GM12878 (cell line): ENCODE measurements around the gene ECT2. TPM values are rescaled to one million over a fixed set of nuclear protein-coding genes. Genes with fewer than 3 reads are reported as not detected.

Experiments used
- ATAC-seq: fragments of 200-7000 bp; cut with Tn5 transposase; 3 replicates; pipeline ENCODE4 v1.9.1; 2020; ENCODE audit warnings: mild to moderate bottlenecking, moderate library complexity
- BruUV-seq: library from RNA; stranded (reverse); fragments of 400-500 nt; replicated peaks from 2 replicates; lab custom pipeline; 2021; lab: Mats Ljungman, UMichigan
- CTCF ChIA-PET: fragments of 300-600 bp; sonication (Branson Sonifier 250); formaldehyde crosslinking; extraction: SDS; loops from one replicate; lab custom pipeline; 2021; ENCODE audit warnings: inconsistent platforms; lab: Yijun Ruan, JAX
- POLR2A ChIA-PET: fragments of 350-600 bp; formaldehyde crosslinking; extraction: SDS; loops from one replicate; lab custom pipeline; 2021; ENCODE audit warnings: inconsistent platforms; lab: Charles Lee
- RAD21 ChIA-PET: fragments of 300-600 bp; sonication (Branson Sonifier 250); formaldehyde crosslinking; loops from one replicate; lab custom pipeline; 2023; ENCODE audit warnings: antibody characterized with exemption; ENCODE audit not compliant: unreplicated experiment; lab: Charles Lee
- SMC1A ChIA-PET: fragments of 300-600 bp; sonication (Branson Sonifier 250); formaldehyde crosslinking; loops from one replicate; lab custom pipeline; 2023; ENCODE audit not compliant: unreplicated experiment, uncharacterized antibody; lab: Charles Lee
- DNase-seq: peaks from one replicate; pipeline ENCODE4 v3.0.0-alpha.2; 2011; ENCODE audit warnings: low read depth, low spot score
- FAIRE-seq: peaks from 3 replicates; lab custom pipeline; 2011; peaks lifted over from hg19 to GRCh38; lab: Jason Lieb, UNC
- H2AFZ ChIP-seq: 2 replicates; pipeline ENCODE4 v1.6.0; 2011; ENCODE audit warnings: low read depth, low read length, control low read depth; ENCODE audit not compliant: control insufficient read depth
- H3K27ac ChIP-seq: 2 replicates; pipeline ENCODE4 v1.5.1; 2011; ENCODE audit warnings: control low read depth; ENCODE audit not compliant: control insufficient read depth, insufficient read depth
- H3K27me3 ChIP-seq, 2 experiments: replicated peaks in 1 of 2; 2 replicates each; pipeline versions ENCODE4 v1.6.0 to v1.6.1; 2011; ENCODE audit warnings: low read length in 1 of 2; ENCODE audit not compliant: control insufficient read depth in 2 of 2, insufficient read depth in 2 of 2
- H3K36me3 ChIP-seq, 2 experiments: 2 replicates each; pipeline ENCODE4 v1.5.1; 2011; ENCODE audit warnings: low read length in 1 of 2; ENCODE audit not compliant: control insufficient read depth in 2 of 2, insufficient read depth in 2 of 2
- H3K4me1 ChIP-seq: 2 replicates; pipeline ENCODE4 v1.6.1; 2011; ENCODE audit warnings: mild to moderate bottlenecking, low read length, moderate library complexity, mixed read lengths; ENCODE audit not compliant: control insufficient read depth, insufficient read depth
- H3K4me2 ChIP-seq: 2 replicates; pipeline ENCODE4 v1.6.0; 2011; ENCODE audit warnings: control low read depth; ENCODE audit not compliant: control insufficient read depth, insufficient read depth
- H3K4me3 ChIP-seq: fragments of 200-600 bp; sonication (generic); 2 replicates; pipeline ENCODE4 v1.5.1; 2016
- H3K79me2 ChIP-seq: 2 replicates; pipeline ENCODE4 v1.6.0; 2011; ENCODE audit warnings: low read length; ENCODE audit not compliant: control insufficient read depth, insufficient read depth
- H3K9ac ChIP-seq: 2 replicates; pipeline ENCODE4 v1.8.0; 2011; ENCODE audit warnings: low read length, control low read depth, mixed read lengths; ENCODE audit not compliant: control insufficient read depth, insufficient read depth
- H3K9me3 ChIP-seq: replicated peaks from 3 replicates; pipeline ENCODE4 v1.5.1; 2011; ENCODE audit warnings: mild to moderate bottlenecking, low read length; ENCODE audit not compliant: control insufficient read depth, insufficient read depth
- H4K20me1 ChIP-seq: 2 replicates; pipeline ENCODE4 v1.6.0; 2011; ENCODE audit not compliant: control insufficient read depth, insufficient read depth
- KAT2A ChIP-seq: conservative IDR thresholded peaks from 2 replicates; pipeline ENCODE4 v1.6.1; 2011; ENCODE audit warnings: low read depth, low read length; ENCODE audit not compliant: control insufficient read depth
- SKIL ChIP-seq: fragments of 450-650 bp; IDR thresholded peaks from 2 replicates; pipeline ENCODE4 v1.6.1; 2017; ENCODE audit warnings: mild to moderate bottlenecking, low read depth, inconsistent platforms; ENCODE audit not compliant: poor library complexity, severe bottlenecking
- SMAD5 ChIP-seq: IDR thresholded peaks from 2 replicates; pipeline ENCODE4 v1.6.1; 2016; ENCODE audit warnings: antibody characterized with exemption, low read depth
- WGBS: methylation state at CpG from one replicate; pipeline ENCODE4 v1.1.6; 2016; ENCODE audit warnings: low lambda C conversion rate; ENCODE audit not compliant: insufficient replicate concordance, insufficient coverage; ENCODE audit errors: missing lambda C conversion rate; 5-methylcytosine and 5-hydroxymethylcytosine counted together
- in situ Hi-C: fragments of 300-500 bp; cut with MboI; formaldehyde crosslinking; loops from 9 replicates; pipeline ENCODE4 v1.14.3; 2018; ENCODE audit warnings: mixed read lengths
- intact Hi-C: fragments of 100-400 bp; cut with micrococcal nuclease; formaldehyde crosslinking; loops from one replicate; pipeline ENCODE4 v1.14.2; 2022; ENCODE audit not compliant: unreplicated experiment
- polyA plus RNA-seq, 11 experiments: library from polyadenylated mRNA; depleted of rRNA in 4 of 11; unstranded in 6 of 11; stranded (reverse) in 5 of 11; fragments of >200 nt; fragmentation: Nextera tagmentation in 4 of 11; fragmentation: Illumina TruSeq in 1 of 11; extraction: Ambion mirVana in 4 of 11; extraction: Trizol in 1 of 11; gene quantifications; 1 replicate in 1 of 11; 2 replicates in 10 of 11; pipeline versions ENCODE4 v1.2.1 to v1.2.3, GENCODE V29; 2011 to 2016; ENCODE audit warnings: inconsistent platforms in 2 of 11, missing spikeins in 2 of 11, low read depth in 1 of 11
- total RNA-seq, 4 experiments: library from RNA; depleted of rRNA in 3 of 4; stranded (reverse); fragments of >200 nt in 3 of 4; fragmentation: Illumina TruSeq in 1 of 4; extraction: Trizol in 1 of 4; gene quantifications; 2 replicates each; pipeline versions ENCODE4 v1.2.1 to v1.2.3, GENCODE V29; 2013 to 2021
- TF ChIP-seq, protein P1 (sequence below): fragments of 150-350 bp; IDR thresholded peaks from 2 replicates; pipeline ENCODE4 v1.6.1; 2016; ENCODE audit warnings: low read depth, low read length

Gene ECT2
- total and polyA plus RNA-seq, 10 of the 15 experiments (the other 5 are each of a cell fraction or from before 2014, with no cell fraction given), result 21.5 to 47.8 (median 38.2) TPM

DNA sequence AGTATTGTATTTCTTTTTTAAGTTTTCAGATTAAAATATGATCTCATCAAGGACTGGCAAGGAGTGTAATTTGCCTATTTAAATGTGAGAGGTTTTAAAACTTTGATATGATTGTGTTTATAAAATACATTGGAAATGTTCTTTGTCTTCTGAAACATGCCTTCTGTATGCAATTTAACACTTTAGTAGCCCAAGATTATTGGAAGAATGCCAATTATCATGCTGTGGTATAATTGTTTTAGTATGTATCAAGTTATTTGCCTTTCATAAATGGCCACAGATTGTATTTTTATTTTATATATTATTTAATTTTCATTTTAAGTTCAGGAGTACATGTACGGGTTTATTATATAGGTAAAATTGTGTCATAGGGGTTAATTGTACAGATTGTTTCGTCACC, 31.7 kb downstream of the ECT2 start (continued):
- TF ChIP-seq SKIL (no peak), KAT2A (no peak)

GRCh38 chr3:172786036-172786435, 35.5 kb downstream of the ECT2 start:
- SMC1A ChIA-PET, result interaction anchor here (0.9 to 1.1 kb wide), 2 partner anchors 10 to 31 kb away, joined by 3 read pairs; no protein-coding TSS in a partner anchor
- 100% methylated on average over 1 of the region's 1 CpG for WGBS
- in situ Hi-C loops, result no loop called here
- no peak for TF ChIP-seq SMAD5
- TF ChIP-seq, protein P1, sequence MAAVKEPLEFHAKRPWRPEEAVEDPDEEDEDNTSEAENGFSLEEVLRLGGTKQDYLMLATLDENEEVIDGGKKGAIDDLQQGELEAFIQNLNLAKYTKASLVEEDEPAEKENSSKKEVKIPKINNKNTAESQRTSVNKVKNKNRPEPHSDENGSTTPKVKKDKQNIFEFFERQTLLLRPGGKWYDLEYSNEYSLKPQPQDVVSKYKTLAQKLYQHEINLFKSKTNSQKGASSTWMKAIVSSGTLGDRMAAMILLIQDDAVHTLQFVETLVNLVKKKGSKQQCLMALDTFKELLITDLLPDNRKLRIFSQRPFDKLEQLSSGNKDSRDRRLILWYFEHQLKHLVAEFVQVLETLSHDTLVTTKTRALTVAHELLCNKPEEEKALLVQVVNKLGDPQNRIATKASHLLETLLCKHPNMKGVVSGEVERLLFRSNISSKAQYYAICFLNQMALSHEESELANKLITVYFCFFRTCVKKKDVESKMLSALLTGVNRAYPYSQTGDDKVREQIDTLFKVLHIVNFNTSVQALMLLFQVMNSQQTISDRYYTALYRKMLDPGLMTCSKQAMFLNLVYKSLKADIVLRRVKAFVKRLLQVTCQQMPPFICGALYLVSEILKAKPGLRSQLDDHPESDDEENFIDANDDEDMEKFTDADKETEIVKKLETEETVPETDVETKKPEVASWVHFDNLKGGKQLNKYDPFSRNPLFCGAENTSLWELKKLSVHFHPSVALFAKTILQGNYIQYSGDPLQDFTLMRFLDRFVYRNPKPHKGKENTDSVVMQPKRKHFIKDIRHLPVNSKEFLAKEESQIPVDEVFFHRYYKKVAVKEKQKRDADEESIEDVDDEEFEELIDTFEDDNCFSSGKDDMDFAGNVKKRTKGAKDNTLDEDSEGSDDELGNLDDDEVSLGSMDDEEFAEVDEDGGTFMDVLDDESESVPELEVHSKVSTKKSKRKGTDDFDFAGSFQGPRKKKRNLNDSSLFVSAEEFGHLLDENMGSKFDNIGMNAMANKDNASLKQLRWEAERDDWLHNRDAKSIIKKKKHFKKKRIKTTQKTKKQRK, result no peak
- DNase-seq (no peak), ATAC-seq (no peak), FAIRE-seq (no peak)
- no peaks in the 10 kb centered on the region for H3K27me3 ChIP-seq
- POLR2A ChIA-PET, result interaction anchor here (0.7 kb wide), 1 partner anchor 11 kb away, joined by 3 read pairs; no protein-coding TSS in a partner anchor
- H3K4me2 ChIP-seq, result no peak overlapping the region
- intact Hi-C loops, result no loop called here
- no TSS peak for BruUV-seq
- H3K4me1 ChIP-seq, result no peaks in the 10 kb centered on the region
- no peaks in the 10 kb centered on the region for H3K79me2 ChIP-seq
- CTCF ChIA-PET, result interaction anchor here (0.6 to 1.7 kb wide), 3 partner anchors 33 to 166 kb away, joined by 3 to 7 read pairs (median 3); no protein-coding TSS in a partner anchor
- H2AFZ ChIP-seq, result no peak overlapping the region
- no peak overlapping the region for H3K27ac ChIP-seq
- no peak overlapping the region for H3K4me3 ChIP-seq
- H3K9ac ChIP-seq, result no peak overlapping the region
- no peaks in the 10 kb centered on the region for H4K20me1 ChIP-seq
- peaks cover 7 to 8% of the 10 kb centered on the region in 2 experiments; a peak in 3 of 4 replicates for H3K36me3 ChIP-seq
- H3K9me3 ChIP-seq, result no peaks in the 10 kb centered on the region
- RAD21 ChIA-PET, result no interaction called here
